T follicular helper cell (primary cell): ENCODE data around the gene SLIT3.

Source experiments
- DNase-seq: peaks from one replicate; pipeline ENCODE4 v3.0.0-alpha.2; 2020; ENCODE audit warnings: low read depth

The SLIT3 gene

DNA sequence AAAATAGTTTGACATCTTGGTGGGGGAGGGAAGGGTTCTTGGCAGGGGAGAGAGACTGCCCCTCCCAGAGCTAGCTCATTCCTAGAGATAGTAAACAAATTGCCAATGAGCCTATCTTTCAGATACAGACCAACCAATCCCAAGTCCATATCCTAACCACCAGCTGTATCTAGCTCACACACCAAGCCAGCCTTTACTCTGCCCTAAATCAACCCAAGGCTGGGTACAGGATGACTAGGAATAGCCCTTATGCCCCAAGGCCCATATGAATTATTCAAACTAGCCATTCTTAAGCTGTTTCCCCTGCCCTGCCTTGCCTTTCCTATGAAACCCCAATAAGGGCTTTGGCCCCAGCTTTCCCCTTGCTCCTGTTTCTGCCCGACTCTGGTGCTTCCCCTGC is 440.4 kb downstream of the SLIT3 start:
- no peak for DNase-seq

DNA sequence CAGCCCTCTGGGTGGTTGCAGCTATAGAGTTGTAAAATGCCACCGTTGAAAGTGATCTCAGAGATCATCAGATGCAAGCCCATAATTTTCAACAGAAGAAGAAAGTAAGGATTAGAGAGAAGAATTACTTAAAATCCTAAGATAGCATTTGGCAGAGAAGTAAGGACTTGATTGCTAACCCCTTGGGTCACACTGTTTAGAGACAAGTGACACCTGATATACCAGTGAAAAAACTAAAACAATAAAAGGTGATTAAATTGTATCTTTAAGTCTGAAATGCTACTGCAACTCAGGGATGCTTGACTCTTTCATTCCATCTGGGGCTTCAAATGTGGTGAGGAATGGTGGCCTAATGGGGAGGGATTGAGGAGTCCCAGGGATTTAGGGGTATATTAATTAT is 440.9 kb downstream of the SLIT3 start:
- no peak for DNase-seq

DNA sequence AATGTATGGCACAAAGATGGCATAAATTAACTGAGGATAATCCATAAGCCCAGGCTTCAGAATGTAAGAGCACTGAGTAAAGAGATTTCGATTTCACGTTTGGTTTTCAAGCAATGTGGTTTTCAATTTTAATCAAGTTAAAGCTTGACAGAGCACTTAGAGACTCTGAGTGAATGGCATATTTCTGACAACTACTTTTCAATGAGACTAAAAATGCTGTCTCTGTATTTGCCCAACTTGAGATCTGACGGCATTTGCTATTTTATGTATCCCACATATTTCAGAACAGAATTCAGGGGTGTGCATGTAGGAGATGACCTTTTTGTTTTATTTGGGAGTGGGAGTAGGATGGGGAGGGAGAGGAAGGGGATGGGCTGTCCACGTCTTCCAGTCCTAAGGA is 441.5 kb downstream of the SLIT3 start:
- no peak for DNase-seq

DNA sequence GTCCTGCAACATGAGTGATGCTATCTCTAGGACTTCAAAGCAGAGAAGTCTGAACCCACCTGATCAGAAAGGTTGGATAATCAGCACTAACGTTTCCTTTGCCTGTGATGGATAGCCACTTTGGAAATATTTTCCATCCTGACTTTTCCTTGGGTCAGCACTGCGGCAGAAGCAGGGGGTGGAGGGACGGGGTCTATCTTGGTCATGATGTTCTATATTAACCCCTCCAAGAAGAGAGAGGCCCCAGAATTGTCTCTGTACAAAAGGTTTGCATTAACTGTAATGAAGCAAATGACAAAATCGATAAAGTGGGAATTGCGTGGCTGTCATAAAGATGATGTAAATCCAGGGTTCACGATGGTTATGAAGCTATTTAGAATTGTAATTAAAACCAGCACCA is 441.9 kb downstream of the SLIT3 start:
- no peak for DNase-seq

DNA sequence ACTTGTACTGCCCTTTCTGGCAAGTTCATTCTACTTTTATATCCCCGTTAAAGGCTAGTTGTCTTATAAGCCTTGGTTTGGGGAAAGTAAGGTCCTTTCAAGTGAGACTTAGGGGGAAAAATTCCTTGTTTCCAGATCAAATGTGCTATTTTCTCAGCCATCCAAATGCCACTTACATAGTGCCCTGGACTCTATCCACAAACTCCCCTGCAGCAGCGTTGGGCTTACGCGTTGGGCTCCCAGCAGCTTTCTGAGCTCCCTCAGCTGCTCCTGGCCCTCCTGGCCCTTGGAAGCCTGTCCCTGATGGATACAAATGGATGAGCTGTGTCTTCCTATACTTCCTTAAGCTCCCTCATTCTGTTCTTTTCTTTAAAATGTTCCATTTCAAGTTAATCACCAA is 442.6 kb downstream of the SLIT3 start:
- no peak for DNase-seq

DNA sequence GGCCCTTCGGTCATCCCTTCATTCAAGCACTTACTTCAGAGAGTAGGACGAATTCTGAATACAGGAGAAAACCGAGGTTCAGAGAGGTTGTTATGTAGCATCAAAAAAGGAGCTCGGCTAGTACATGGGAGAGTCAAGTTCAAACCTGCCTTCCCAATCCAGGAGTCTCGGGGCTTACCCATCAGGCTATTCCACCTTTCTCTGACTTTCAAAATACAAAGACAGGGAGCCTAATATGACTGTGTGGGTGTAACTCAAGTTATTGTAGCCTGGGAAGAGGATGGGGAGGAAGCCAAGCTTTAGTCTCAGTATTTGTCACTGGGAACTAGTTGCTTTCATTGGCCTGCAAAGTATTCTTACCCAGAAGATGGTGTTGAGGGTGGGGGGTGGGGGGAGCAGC is 447.0 kb downstream of the SLIT3 start:
- DNase-seq: no peak

DNA sequence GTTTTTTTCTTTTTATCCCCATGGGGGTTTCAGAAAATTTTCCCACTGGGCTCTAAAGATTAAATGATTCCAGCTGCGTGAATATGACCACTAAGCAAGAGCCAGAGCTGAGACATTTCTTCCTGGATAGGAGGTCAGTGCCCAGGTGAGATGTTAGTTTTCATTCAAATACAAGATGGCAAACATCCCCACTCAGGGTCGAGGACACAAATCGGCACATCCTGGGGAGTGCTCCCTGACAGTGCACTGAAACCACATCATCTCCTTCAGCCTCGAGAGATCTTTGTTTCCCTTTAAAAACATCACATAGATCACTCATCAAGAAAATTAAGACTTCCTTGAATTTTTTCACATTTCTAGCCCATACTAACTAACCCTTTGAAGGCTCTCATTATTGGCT is 448.6 kb downstream of the SLIT3 start:
- no peak for DNase-seq

DNA sequence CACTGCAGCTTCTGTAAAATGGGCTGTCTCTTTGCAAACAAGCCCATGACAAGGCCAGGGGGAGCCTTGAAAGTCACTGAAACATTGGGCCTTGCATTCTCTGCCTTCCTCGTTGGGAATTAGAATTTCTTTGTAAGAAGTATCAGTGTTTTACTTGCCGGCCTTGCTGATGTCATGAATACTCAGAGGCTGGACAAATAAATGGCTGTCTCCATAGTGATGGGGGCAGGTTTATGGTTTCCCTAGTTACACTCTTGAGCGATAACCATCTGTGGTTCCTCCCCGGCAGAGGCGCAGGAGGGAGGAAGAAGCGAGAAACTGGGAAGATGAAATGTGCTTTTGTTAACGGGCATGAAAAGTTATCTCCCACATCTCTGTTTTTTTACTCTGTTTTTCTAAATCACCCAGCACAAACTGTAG is 449.0 kb downstream of the SLIT3 start:
- no peak for DNase-seq

DNA sequence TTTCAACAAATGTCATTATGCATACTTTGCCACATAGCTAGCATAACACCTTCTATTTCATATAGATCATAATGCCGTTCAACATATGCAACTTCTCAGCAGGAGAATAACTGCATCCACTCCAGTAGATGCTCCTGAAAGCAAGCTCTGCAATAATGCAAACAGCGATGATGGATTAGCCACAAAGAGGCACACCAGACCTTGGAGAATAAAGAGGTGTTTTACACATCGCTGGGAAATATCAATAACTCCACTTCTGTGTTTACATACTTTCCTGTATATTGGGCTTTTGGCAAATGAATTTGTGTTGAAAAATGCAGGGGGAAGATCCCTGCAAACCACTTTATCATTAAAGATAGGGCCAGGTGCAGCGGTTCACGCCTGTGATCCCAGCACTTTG is 450.3 kb downstream of the SLIT3 start:
- no peak for DNase-seq

DNA sequence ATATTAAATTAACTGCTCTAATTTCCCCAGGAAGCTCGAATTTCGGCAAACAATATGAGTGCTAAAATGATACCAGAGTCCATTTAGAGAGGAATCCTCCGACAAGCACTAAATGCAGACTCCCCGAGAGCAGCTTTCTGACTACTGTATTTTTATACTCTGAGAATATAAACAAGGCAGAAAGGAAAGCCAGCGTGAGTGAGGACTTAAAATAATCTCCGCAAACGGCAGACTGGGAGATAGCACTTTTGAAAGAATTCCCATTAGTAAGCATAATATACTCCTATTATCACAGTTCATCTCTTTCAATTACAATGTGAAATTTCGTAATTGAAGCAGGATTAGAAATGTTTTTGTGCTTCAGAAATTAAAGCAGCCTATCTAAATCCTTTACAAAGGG is 452.4 kb downstream of the SLIT3 start:
- no peak for DNase-seq

DNA sequence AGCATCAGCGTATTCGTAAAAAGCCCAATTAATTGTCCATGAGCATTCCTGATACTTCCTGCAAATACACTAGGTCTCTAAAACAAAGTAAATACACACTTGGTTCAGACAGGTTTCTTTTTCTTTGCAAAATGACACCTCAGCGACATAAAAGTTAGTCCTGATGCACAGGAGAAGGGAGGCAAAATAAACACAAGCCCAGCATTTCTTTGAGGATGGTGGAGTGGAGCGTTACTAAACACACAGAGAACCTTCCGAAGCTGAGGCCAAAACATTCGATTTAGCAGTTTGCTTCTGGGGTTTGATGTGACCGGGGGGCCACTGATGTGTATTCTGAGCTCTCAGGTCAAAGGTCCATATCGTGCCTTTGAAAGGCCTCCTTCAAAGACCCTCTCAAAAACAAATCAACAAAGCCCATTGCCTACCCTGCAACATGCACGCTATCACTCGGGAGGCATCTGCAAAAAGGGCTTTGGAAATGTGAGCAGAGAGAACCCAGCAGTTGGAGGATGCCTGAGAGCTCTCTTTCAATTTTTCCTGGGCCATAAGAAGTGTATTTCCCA is 453.3 kb downstream of the SLIT3 start:
- no peak for DNase-seq

DNA sequence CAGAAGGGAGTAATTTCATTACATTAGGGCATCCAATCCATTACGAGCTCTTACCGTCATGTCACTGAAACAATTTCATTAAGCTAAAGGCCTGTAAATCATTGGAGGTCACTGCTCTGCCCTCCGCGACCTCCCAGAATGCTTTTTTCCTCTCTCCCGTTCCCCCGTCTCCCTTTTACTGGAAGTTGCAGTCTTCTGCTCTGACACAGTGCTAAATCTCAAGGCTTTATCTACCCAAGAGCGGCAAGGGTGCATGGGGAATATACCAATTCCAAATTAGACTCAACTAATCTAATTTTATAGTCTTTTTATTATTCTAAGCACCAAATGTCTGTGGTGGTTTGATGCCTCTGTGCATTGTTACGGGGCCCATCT is 456.0 kb downstream of the SLIT3 start:
- DNase-seq: no peak

DNA sequence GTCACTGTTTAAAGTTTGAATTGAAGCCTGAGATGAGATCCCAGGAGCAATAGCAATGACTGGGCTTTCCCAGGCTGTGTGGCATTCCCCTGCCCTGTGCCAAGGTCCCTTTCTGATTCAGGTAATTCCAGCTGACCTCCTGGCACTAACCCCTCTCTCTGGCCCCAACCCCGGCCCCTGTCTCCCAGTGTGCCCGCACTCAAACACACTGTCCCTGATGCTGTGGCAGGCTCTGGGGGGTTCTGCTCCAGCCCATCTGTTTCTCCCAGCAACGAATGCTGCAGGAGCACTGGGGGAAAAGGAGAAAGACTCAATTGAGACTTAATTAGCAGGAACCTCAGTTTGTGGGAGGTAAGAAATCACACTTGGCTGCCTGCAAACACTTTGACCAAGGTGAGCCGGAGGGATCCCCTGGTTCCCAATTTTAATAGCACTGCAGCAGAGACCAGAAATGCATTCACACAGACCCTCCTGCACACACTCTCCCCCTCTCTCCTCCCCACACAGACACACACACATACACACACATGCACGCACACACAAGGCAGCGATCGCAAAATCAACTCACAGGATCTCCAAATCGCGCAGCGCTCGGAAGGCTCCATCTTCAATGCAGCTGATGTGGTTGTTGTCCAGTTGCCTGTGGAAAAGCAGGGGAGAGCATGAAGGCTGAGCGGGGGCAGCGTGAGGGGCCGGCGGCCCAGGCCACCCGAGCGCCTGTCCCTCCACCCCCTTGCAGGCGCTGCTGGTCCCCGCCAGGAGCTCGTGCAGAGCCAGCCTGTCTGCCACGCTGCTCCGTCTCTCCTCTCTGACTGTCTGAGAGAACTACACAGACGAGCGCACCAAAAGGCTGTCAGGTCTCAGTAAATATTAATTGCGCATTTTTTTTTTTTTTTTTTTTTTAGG is 456.7 kb downstream of the SLIT3 start:
- DNase-seq: no peak

DNA sequence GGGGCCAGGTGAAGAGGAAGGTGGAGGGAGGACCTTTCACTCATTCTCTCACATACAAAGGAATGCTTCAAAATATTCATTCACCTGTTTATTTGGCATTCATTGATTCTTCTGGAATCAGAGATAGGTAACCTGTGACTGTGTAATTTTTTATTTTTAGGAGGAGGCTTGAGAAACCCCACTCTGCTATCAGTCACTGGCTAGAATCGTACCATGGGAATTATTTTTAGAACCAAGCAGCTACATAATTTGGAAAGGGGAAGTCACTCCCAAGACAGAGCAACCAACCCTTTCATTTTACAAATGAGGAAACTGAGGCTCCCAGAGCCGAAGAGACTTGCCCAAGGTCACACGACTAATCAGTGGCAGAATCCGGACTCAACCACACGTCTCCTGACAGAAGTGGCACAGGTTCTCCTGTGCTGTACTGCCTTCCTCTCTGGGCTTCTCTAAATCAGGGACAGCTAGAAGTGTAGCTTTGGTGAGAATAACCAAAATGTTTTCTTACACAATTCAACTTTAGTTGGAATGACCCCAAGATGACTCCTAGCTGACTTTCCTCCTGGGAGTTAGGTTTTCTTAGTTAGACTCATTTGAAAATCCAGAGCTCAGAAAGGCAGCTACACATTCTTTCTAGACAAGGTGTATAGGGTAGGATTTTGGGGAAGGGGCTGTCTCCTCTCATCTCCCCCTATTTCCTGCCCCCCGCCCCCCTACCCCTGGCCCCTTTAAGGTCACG is 457.5 kb downstream of the SLIT3 start:
- no peak for DNase-seq

DNA sequence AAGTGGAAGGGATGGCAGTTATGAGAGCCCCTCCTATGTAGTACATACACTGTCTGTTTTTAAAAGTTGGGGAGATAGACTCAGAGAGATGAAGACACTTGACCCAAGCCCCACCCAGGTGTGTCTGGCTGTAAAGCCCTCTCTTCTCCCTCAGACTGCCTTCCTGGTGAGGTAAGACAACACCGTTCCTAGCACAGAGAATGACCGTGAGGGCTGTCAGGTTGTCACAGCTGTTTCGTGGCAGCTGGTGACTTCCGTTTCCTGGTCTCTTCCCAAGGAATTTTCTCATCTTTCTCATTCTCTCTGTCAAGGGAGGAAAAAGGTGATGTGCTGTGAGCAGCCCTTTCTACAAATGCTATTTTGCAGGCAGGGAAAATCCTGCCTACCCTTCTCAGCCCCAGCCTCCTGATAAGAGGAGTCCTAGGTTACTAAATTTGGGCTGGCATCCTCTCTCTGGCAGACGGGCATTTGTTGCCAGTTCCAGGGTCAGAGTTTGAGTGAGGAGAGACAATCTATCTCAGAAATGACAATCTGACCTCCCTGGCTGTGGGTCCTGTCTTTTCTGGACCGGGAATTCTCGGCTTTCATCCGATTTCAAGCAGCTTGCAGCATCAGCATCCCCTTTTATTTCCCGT is 458.3 kb downstream of the SLIT3 start:
- no peak for DNase-seq

DNA sequence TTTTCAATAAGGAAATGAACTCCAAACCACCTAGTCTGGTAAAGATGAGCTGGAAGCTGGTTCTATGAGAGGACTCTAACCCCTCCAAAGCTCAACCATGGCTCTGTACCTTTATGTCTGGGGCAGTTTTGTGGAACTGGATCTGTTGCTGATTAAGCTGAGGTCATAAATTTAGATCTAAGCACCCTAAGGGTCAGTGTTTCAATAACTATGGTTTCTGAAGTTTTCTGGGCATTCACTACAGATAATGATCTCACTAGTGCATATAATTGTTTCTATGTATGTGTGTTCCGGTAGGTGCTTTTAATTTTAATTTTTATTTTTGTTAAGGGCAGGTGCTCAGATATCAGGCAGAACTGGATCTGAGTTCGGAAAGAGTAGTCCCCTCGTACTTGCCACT is 463.1 kb downstream of the SLIT3 start:
- DNase-seq: no peak

DNA sequence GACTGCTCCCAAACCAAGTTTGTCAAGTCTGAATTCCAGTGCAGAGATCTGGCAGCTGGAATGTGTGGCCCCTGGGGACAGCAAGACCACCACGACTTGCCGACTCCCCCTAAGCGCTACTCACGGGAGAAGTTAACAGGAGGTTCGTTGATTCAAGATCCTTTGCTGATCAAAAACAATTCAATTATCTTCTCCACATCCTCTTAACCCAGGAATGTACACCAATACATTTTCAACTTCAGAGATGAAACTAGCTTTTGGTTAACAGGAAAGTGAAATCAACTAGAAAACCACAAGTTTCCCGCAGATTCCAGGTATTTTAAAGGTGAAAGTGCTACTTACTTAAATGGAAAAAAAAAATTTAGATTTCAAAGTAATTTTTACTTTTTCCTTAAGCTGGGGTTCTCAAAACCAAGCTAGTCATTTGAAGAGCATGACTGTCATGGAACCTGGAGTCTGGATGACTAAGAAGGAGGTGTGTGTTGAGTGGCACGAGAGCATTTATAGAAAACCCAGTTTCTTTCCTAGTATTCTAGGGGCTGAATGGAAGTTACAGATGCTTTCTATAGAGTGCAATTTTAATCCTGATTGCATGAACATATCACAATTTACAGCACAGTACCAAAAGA is 464.2 kb downstream of the SLIT3 start:
- no peak for DNase-seq

DNA sequence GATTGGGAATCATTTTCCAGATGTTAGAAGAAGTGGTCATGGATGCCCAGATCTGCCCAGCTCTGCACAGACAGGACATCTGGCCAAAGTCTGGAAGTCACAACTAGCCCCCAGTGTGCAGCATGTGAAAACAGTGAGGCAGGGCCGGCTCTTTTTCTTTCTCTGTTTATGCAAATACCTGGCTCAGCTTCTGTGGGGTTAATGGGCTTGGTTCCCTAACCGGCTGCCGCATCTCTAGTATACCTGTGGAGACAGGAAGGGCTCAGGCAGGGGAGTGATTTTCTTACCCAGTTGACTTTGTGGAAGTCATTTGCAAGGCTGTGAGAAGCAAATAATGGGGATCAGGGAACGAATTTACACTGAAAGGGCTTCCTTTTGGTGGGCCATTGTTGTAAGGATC is 467.0 kb downstream of the SLIT3 start:
- DNase-seq: no peak

DNA sequence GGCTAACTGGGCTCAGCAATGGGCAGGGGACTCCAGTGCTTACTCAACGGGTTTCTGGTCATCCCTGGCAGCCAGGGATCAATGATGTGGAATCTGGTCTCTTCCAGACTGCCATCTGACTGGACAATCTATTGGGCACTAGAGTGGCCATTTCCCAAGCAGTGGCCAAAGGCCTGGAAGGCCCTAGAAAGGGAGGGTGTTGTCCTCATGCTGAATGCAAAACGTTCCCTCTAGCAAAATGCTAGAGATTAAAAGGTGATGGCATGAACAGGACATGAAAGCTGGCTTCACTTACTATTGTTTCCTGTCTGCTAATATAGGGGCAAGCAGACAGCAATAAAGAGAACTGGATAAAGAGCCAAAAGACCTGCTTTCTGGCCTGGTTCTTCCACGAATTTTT is 467.6 kb downstream of the SLIT3 start:
- DNase-seq: no peak

DNA sequence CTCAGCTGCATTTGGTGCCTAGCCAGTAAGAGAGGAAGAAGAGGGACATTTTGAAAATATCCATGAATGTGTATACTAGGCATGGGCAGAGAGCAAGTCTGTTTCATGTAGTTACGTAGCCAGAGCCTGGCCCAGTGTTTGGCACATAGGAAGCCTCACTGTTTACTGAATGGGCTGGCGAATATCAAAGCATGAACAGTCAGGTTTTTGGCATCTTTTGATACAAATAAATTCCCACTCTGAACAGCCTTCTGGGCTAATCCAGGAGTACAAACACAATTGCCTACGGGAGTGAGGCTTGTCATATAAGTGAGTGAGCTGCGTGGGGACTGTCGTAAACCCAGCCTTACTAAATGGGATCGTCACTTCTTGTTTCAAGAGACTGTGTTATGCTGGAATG is 468.6 kb downstream of the SLIT3 start:
- DNase-seq: no peak

DNA sequence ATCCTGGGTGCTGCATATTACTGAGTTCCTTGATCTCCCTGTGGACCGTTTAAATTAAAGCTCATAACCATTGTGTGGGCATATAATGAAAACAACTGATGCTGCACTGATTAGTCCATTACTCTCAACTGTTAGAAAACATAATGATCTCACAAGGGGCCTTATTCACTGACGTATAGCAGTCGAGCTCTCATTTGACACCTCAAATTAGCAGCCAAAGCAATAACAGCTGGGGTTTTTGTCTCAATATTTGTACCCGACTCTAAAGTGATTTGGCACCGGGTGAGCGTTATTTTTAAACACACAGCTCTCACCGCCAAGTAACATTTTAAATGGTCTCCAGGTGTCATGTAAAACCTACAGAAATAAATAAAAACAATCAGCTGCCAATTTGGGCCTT is 469.6 kb downstream of the SLIT3 start:
- DNase-seq: no peak

DNA sequence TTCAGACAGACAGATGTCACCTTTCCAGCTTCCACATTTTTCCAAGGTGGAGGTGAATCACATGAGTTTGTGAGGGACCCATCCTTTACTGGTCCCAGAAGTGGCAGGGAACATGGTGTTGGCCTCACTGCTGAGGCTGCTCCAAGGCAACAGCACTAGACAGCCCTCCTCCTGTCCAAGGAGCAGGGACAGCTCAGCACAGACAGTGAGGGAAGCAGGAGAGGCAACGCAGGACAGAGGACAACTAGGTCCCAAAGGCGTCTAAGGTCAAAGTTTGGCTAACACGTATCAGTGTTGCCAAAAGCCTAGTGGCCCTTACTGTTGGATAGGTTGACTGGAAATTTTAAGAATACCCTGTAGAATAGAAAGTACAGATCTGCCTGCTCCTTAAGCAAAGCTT is 470.1 kb downstream of the SLIT3 start:
- DNase-seq: no peak
